ENCODE measurements around the gene CRISPLD2. TPM values are rescaled to one million over a fixed set of nuclear protein-coding genes. Genes with fewer than 3 reads are reported as not detected.
A peak's percentile ranks its signal among the peaks of the same experiment; 100 is the strongest.

The CRISPLD2 gene
- total RNA-seq, 3 donors from 2014 or later = 94.7 to 386 (median 216) TPM

DNA sequence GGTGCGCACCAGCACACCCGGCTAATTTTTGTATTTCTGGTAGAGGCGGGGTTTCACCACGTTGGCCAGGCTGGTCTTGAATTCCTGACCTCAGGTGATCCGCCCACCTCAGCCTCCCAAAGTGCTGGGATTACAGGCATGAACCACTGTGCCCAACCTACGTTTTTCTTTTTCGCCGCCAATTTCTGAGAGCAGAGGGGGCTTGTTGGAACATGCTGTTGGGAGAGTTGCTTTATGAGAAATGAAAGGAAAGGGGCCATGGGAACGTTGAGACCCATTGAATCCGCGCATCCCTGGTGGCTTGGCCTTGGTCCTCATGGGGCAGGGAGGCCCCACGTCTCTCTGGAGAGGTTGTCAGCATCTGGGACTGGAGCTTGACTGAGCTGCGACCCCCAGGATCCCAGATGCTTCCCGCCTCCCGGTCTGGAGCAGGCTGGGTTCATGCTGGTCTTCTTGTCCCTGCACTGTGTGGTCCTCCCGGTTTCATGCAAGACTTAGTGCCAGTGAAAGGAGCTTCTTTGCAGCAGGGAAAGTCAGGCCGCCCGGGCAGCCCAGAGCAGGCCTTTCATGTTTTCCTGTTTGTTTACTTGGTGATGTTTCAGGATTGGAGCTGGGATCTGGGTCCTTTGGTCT lies 22.8 kb downstream of the CRISPLD2 start:
- TF ChIP-seq, protein P1, sequence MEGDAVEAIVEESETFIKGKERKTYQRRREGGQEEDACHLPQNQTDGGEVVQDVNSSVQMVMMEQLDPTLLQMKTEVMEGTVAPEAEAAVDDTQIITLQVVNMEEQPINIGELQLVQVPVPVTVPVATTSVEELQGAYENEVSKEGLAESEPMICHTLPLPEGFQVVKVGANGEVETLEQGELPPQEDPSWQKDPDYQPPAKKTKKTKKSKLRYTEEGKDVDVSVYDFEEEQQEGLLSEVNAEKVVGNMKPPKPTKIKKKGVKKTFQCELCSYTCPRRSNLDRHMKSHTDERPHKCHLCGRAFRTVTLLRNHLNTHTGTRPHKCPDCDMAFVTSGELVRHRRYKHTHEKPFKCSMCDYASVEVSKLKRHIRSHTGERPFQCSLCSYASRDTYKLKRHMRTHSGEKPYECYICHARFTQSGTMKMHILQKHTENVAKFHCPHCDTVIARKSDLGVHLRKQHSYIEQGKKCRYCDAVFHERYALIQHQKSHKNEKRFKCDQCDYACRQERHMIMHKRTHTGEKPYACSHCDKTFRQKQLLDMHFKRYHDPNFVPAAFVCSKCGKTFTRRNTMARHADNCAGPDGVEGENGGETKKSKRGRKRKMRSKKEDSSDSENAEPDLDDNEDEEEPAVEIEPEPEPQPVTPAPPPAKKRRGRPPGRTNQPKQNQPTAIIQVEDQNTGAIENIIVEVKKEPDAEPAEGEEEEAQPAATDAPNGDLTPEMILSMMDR (IDR thresholded peaks at IDR 0.05) = no peak
- TF ChIP-seq POLR2A (IDR thresholded peaks at IDR 0.05) (no peak), POLR2AphosphoS5 (IDR thresholded peaks at IDR 0.05) (no peak)
- Histone ChIP-seq H3K27me3 (no peaks in the 10 kb centered on the region), H3K36me3 (no peaks in the 10 kb centered on the region), H3K27ac (peak overlapping the region; percentile 83 to 87), H3K4me3 (peak overlapping the region in 1 of 3 donors; percentile 52), H3K4me1 (no peaks in the 10 kb centered on the region), H3K9me3 (no peaks in the 10 kb centered on the region)
- intact Hi-C loops (cut with DNase I; ENCODE audit: low total_unique reads) = no loop called here
- DNase-seq (ENCODE audit: low spot score in 2 of 2) = peak in 1 of 2 donors; percentile 67

DNA sequence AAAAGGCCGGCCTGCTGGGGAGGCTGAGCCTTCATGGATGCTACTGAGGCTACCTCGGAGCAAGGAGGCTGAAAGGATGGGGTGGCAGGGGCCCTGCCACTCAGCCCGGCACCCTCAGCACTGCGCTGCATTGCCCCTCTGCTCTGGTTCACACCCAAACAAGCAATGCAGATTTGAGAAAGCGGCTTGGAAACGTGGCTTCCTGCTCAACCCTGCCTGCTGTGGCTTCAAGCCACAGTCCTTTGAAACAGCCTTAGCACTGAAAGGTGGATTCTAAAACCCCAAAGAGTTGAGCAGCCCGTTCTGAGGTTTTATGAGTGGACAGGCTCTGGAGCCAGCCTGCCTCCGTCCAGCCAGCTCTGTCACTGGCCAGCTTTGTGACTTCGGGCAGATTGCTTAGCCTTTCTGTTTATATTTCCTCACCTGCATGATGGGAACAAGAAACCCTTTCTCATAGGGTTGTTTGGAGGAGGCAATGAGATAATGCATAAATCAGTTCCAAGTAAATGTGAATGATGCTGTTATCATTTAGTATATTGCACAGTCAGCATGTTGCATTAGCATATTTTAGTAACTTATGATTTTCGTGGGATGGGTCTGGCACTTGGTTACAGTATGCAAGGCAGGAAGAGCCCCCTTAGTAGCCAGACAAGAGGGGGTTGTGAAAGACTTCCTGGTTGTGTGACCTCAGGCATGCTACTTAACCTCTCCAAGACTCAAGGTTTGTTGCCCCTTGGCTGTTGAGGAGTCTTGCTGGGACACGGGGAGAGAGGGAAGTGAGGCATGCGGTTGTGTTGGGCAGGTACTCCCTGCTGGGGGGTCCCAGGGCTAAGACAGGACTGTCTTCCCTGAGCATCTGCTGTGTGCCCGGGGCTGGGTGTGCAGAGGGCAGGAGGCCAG lies 23.6 kb downstream of the CRISPLD2 start:
- TF ChIP-seq, protein P1 (IDR thresholded peaks at IDR 0.05) = no peak
- TF ChIP-seq POLR2A (IDR thresholded peaks at IDR 0.05) = no peak
- no peak for TF ChIP-seq POLR2AphosphoS5 (IDR thresholded peaks at IDR 0.05)
- no peaks in the 10 kb centered on the region for H3K4me1 ChIP-seq
- no peak overlapping the region for H3K4me3 ChIP-seq
- no peak for DNase-seq (ENCODE audit: low spot score in 2 of 2)
- H3K36me3 ChIP-seq = no peaks in the 10 kb centered on the region
- no peaks in the 10 kb centered on the region for H3K27me3 ChIP-seq
- no peaks in the 10 kb centered on the region for H3K9me3 ChIP-seq
- H3K27ac ChIP-seq = peak overlapping the region; percentile 83 to 87
- intact Hi-C loops (cut with DNase I; ENCODE audit: low total_unique reads) = no loop called here

DNA sequence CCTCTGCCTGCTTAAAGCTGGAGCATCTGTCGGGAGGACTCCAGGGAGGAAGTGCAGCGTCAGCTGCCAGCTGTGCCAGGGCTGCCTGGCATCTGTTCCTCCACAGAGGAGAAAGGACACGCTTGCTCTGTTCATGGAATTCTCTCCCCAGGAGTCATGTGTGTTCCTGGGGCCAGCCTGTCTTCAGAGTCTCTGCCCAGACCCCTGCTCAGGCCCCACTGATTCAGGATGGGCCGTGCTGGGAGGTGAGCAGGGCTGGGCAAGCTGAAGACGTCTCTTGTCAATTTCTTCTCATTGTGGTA lies 24.2 kb downstream of the CRISPLD2 start:
- H3K4me1 ChIP-seq = no peaks in the 10 kb centered on the region

DNA sequence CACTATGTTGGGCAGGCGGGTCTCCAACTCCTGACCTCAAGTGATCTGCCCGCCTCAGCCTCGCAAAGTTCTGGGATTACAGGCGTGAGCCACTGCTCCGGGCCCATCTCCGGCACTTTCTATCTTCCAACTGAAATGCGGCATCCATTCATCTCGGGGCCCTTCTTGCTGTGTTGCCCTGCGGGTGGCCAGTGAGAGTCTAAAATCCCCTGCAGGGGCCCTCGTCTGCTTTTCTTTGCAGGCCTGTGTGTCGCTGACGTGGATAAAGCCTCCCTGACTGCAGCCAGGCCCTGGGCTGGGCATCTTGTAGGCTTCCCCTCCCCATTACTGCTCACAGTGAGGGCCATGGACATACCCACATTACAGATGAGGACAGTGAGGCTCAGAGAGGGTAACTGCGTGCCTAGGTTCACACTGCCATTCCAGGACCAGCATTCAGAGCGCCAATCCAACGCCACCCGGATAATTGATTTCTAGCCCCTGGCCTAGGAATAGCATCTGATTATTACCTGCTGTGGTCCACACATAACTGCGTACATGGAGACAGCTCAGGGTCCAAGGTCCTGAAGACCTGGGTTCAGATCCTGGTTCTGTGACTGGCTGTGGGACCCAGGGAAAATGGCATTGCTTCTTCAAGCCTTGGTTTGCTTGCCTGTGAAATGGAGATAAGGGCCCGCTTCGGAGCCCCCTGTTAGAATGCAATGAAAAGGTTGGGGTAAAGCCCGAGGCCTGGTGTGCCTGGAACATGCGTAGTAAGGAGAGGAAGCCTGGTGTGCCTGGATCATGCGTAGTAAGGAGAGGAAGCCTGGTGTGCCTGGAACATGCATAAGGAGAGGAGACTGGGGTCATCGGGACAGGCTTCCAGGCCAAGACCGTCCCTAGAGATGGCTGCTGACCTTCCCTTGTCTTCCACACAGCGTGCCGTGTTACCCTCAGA lies 25.0 kb downstream of the CRISPLD2 start:
- Histone ChIP-seq H3K27me3 (no peaks in the 10 kb centered on the region), H3K4me3 (no peak overlapping the region), H3K27ac (peak overlapping the region in 1 of 2 donors; percentile 83), H3K36me3 (no peaks in the 10 kb centered on the region), H3K4me1 (no peaks in the 10 kb centered on the region), H3K9me3 (no peaks in the 10 kb centered on the region)
- intact Hi-C loops (cut with DNase I; ENCODE audit: low total_unique reads) = no loop called here
- DNase-seq (ENCODE audit: low spot score in 2 of 2) = no peak
- TF ChIP-seq POLR2A (IDR thresholded peaks at IDR 0.05) (no peak), POLR2AphosphoS5 (IDR thresholded peaks at IDR 0.05) (no peak)
- TF ChIP-seq, protein P1 (IDR thresholded peaks at IDR 0.05) = no peak

More for the DNA sequence above, 24.2 kb downstream of the CRISPLD2 start:
- intact Hi-C loops (cut with DNase I; ENCODE audit: low total_unique reads) = no loop called here
- Histone ChIP-seq H3K27me3 (no peaks in the 10 kb centered on the region), H3K36me3 (no peaks in the 10 kb centered on the region), H3K4me3 (no peak overlapping the region), H3K27ac (peak overlapping the region; percentile 83 to 87), H3K9me3 (no peaks in the 10 kb centered on the region)
- DNase-seq (ENCODE audit: low spot score in 2 of 2) = peak in 1 of 2 donors; percentile 49
- TF ChIP-seq POLR2A (IDR thresholded peaks at IDR 0.05) (no peak), POLR2AphosphoS5 (IDR thresholded peaks at IDR 0.05) (no peak)
- TF ChIP-seq, protein P1 (IDR thresholded peaks at IDR 0.05) = no peak
